Subcutaneous abdominal adipose tissue (tissue), 5 donors: ENCODE data around the gene PTCD2.
"Not testable (repeated sequence)": the region's sequence is repeated elsewhere in the genome, so short reads cannot be mapped to it uniquely, and the experiment has no call there.

Experiments
- H3K27ac ChIP-seq: one replicate; pipeline ENCODE4 v1.7.0; 2013; ENCODE audit warnings: low read depth, mild to moderate bottlenecking, inconsistent platforms, low read length, moderate library complexity
- H3K27me3 ChIP-seq, 5 donors: one replicate each; pipeline ENCODE4 v1.7.0; 2013; ENCODE audit warnings: low read length in 5 of 5, inconsistent platforms in 1 of 5; ENCODE audit not compliant: control insufficient read depth in 5 of 5, insufficient read depth in 4 of 5
- H3K36me3 ChIP-seq, 5 donors: one replicate each; pipeline ENCODE4 v1.7.0; 2013; ENCODE audit warnings: low read length in 5 of 5; ENCODE audit not compliant: control insufficient read depth in 5 of 5, insufficient read depth in 5 of 5
- H3K4me1 ChIP-seq, 5 donors: one replicate each; pipeline ENCODE4 v1.7.0; 2013; ENCODE audit warnings: low read length in 5 of 5, mild to moderate bottlenecking in 3 of 5, moderate library complexity in 1 of 5; ENCODE audit not compliant: control insufficient read depth in 5 of 5, insufficient read depth in 5 of 5
- H3K4me3 ChIP-seq, 5 donors: one replicate each; pipeline ENCODE4 v1.7.0; 2013; ENCODE audit warnings: low read length in 5 of 5, low read depth in 1 of 5
- H3K9ac ChIP-seq, 5 donors: one replicate each; pipeline ENCODE4 v1.7.0; 2013; ENCODE audit warnings: low read length in 5 of 5, mild to moderate bottlenecking in 4 of 5, moderate library complexity in 3 of 5
- H3K9me3 ChIP-seq, 5 donors: one replicate each; pipeline ENCODE4 v1.7.0; 2013; ENCODE audit warnings: low read length in 5 of 5; ENCODE audit not compliant: control insufficient read depth in 5 of 5
- donor health status: healthy.
- donor health status: healthy.
- donor health status: healthy.
- donor health status: healthy.
- donor health status: healthy.

PTCD2 gene

DNA sequence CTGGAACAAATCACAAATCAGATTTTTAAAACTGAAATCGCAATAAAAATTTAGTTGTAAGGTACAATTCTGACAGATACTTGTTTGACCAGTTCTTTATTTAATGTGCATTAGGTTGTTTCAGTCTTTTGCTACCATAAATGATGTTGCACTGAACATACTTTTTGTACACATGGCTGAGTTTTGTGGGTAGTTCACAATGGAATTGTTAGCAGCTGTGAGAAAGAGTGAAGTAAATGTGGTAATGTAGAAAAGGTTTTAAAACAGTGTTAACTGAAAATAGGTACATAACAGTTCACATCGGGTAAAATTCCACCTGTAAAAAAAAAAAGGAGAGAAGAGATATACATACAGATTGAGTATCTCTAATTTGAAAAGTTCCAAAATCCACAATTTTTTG, 25.7 kb upstream of the PTCD2 start:
- Histone ChIP-seq H3K4me1 (peaks cover 0 to 26% (median 9%) of the 10 kb centered on the region in 5 donors), H3K27me3 (no peaks in the 10 kb centered on the region), H3K9ac (no peak overlapping the region), H3K36me3 (peaks cover 2 to 10% (median 7%) of the 10 kb centered on the region in 5 donors), H3K27ac (no peak overlapping the region), H3K9me3 (no peaks in the 10 kb centered on the region), H3K4me3 (no peak overlapping the region)

GRCh38 chr5:72295539-72295938, 24.6 kb upstream of the PTCD2 start:
- H3K36me3 ChIP-seq, result peaks cover 0 to 6% (median 2%) of the 10 kb centered on the region in 5 donors
- no peak overlapping the region for H3K9ac ChIP-seq
- H3K27me3 ChIP-seq, result no peaks in the 10 kb centered on the region
- H3K4me1 ChIP-seq, result peaks cover 0 to 29% (median 9%) of the 10 kb centered on the region in 5 donors
- H3K27ac ChIP-seq, result peak overlapping the region; percentile 43
- no peak overlapping the region for H3K4me3 ChIP-seq
- H3K9me3 ChIP-seq, result no peaks in the 10 kb centered on the region

- H3K9ac ChIP-seq, result no peak overlapping the region
- peak overlapping the region; percentile 43 for H3K27ac ChIP-seq
- no peak overlapping the region for H3K4me3 ChIP-seq
- peaks cover 0 to 33% (median 9%) of the 10 kb centered on the region in 5 donors for H3K4me1 ChIP-seq
- H3K27me3 ChIP-seq, result no peaks in the 10 kb centered on the region
- H3K36me3 ChIP-seq, result peaks cover 0 to 4% (median 0%) of the 10 kb centered on the region in 5 donors
- H3K9me3 ChIP-seq, result no peaks in the 10 kb centered on the region
Observed at GRCh38 chr5:72296256-72296655, 23.9 kb upstream of the PTCD2 start.

DNA sequence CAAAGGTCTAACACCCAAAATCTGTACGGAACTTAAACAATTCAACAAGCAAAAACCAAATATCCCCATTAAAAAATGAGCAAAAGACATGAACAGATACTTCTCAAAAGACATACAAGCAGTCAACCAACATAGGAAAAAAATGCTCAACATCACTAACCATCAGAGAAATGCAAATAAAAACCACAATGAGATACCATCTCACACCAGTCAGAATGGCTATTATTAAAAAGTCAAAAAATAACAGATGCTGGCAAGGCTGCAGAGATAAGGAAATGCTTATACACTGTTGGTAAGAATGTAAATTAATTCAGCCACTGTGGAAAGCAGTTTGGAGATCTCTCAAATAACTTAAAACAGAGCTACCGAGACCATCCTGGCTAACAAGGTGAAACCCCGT, 22.0 kb upstream of the PTCD2 start:
- H3K27me3 ChIP-seq, H3K9me3 ChIP-seq, H3K9ac ChIP-seq, H3K27ac ChIP-seq, H3K36me3 ChIP-seq, H3K4me3 ChIP-seq: not testable (repeated sequence)
- H3K4me1 ChIP-seq, result peaks cover 0 to 33% (median 6%) of the 10 kb centered on the region in 5 donors

DNA sequence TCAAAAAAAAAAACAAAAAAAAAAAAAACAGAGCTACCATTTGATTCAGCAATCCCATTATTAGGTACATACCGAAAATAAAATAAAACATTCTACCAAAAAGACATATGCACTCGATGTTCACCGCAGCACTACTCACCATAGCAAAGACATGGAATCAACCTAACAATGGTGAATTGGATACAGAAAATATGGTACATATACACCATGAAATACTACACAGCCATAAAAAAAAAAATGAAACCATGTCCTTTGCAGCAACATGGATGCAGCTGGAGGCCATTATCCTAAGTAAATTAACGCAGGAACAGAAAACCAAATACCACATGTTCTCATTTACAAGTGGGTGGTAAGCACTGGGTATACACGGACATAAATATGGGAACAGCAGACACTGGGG, 21.5 kb upstream of the PTCD2 start:
- no peak overlapping the region for H3K4me3 ChIP-seq
- H3K9me3 ChIP-seq, result no peaks in the 10 kb centered on the region
- H3K36me3 ChIP-seq, result peaks cover 0 to 4% (median 0%) of the 10 kb centered on the region in 5 donors
- H3K27me3 ChIP-seq, result no peaks in the 10 kb centered on the region
- no peak overlapping the region for H3K27ac ChIP-seq
- H3K9ac ChIP-seq, result no peak overlapping the region
- H3K4me1 ChIP-seq, result peaks cover 0 to 31% (median 6%) of the 10 kb centered on the region in 5 donors

DNA sequence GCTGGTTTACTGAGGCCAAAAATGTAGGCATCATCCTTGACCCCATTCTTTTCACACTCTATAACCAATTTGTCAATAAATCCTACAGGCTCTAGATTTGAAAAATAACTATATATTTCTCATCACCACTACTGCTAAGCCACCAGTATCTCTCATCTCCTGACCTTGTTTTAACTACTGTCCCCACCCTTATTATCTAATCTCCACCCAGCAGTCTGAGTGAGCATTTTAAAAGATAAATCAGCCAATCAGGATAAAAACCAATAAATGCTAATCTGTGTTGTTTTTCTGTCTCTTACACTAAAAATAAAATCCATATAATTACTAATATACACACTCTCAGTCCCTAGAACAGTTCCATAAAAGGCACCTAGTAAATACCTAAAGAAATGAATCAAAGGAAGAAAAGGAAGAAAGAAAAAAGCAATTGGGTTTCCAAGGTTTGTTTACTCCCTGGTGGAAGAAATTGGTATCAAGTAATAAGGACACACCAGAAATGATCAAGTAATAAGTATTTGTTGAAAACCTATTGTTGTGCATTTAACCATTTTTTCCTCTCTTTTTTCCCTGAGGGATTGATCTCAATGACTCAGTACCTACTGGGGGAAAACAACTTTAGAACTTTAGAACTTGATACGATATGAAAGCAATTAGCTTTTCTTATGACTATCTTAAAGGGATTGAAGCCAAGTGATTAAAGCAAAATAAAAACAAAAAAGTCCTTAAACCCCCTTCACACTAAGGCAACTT, 19.4 kb upstream of the PTCD2 start:
- peaks cover 0 to 29% (median 9%) of the 10 kb centered on the region in 5 donors for H3K4me1 ChIP-seq
- no peak overlapping the region for H3K4me3 ChIP-seq
- no peak overlapping the region for H3K27ac ChIP-seq
- H3K9me3 ChIP-seq, result no peaks in the 10 kb centered on the region
- H3K27me3 ChIP-seq, result no peaks in the 10 kb centered on the region
- H3K9ac ChIP-seq, result no peak overlapping the region
- peaks cover 0 to 4% (median 0%) of the 10 kb centered on the region in 5 donors for H3K36me3 ChIP-seq

- Histone ChIP-seq H3K9ac (peak overlapping the region in 1 of 5 donors; percentile 9), H3K27ac (no peak overlapping the region), H3K36me3 (peaks cover 0 to 4% (median 0%) of the 10 kb centered on the region in 5 donors), H3K9me3 (no peaks in the 10 kb centered on the region), H3K27me3 (no peaks in the 10 kb centered on the region), H3K4me1 (peaks cover 0 to 21% (median 4%) of the 10 kb centered on the region in 5 donors), H3K4me3 (no peak overlapping the region)
Observed at GRCh38 chr5:72301557-72301956, 18.6 kb upstream of the PTCD2 start.

DNA sequence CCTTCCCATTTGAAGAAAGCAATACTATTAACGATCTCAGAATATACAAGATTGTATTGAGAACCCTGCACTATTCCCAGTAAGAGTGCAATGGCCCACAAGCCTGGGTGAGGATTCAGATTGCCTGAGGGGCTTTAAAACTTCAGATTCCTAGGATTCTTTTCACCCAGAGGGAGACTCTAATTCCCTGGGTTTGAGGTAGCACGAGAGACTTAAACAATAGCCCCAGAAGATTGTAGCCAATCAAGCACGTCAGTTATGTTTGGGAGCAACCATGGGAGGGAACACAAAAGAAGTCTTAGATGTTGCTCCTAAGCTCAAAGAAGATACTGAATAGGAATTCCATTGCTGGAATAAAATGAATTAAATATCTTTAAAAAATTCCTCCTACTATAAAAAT, 18.0 kb upstream of the PTCD2 start:
- peaks cover 0 to 4% (median 0%) of the 10 kb centered on the region in 5 donors for H3K36me3 ChIP-seq
- peaks cover 0 to 22% (median 5%) of the 10 kb centered on the region in 5 donors for H3K4me1 ChIP-seq
- no peak overlapping the region for H3K27ac ChIP-seq
- H3K9ac ChIP-seq, result no peak overlapping the region
- H3K27me3 ChIP-seq, result no peaks in the 10 kb centered on the region
- H3K9me3 ChIP-seq, result no peaks in the 10 kb centered on the region
- no peak overlapping the region for H3K4me3 ChIP-seq

GRCh38 chr5:72305194-72306142, 14.7 kb upstream of the PTCD2 start:
- Histone ChIP-seq H3K4me3 (no peak overlapping the region), H3K9ac (no peak overlapping the region), H3K9me3 (no peaks in the 10 kb centered on the region), H3K36me3 (peaks cover 0 to 13% (median 7%) of the 10 kb centered on the region in 5 donors), H3K27ac (peak overlapping the region; percentile 35), H3K27me3 (no peaks in the 10 kb centered on the region), H3K4me1 (peaks cover 0 to 24% (median 17%) of the 10 kb centered on the region in 5 donors)

- H3K4me1 ChIP-seq, result peaks cover 0 to 20% (median 17%) of the 10 kb centered on the region in 5 donors
- H3K27ac ChIP-seq, result peak overlapping the region; percentile 95
Observed at GRCh38 chr5:72307573-72307967, 12.6 kb upstream of the PTCD2 start.

More at GRCh38 chr5:72307573-72307967, 12.6 kb upstream of the PTCD2 start:
- Histone ChIP-seq H3K9ac (peak overlapping the region; percentile 64 to 92 (median 87)), H3K36me3 (peaks cover 5 to 25% (median 18%) of the 10 kb centered on the region in 5 donors), H3K9me3 (no peaks in the 10 kb centered on the region), H3K27me3 (no peaks in the 10 kb centered on the region), H3K4me3 (peak overlapping the region; percentile 67 to 95 (median 86))
